HepG2 (cell line): Measurements from ENCODE around the gene RASGRP4. TPM values are rescaled to one million over a fixed set of nuclear protein-coding genes. Genes with fewer than 3 reads are reported as not detected.

ENCODE experiments used
- CREB3 ChIP-seq: sonication (generic); formaldehyde crosslinking; IDR thresholded peaks from 2 replicates; pipeline ENCODE4 v1.5.0; 2020; ENCODE audit warnings: missing genetic modification reagents
- ETS1 ChIP-seq: sonication (generic); formaldehyde crosslinking; IDR thresholded peaks from 2 replicates; pipeline ENCODE4 v1.4.0; 2020; ENCODE audit warnings: missing genetic modification reagents
- HOXD1 ChIP-seq: sonication (generic); formaldehyde crosslinking; IDR thresholded peaks from 2 replicates; pipeline ENCODE4 v1.5.0; 2020; ENCODE audit warnings: missing genetic modification reagents
- TFAP4 ChIP-seq: sonication (generic); IDR thresholded peaks from 2 replicates; pipeline ENCODE4 v1.6.1; 2016; ENCODE audit warnings: low read depth, borderline replicate concordance
- THAP9 ChIP-seq: sonication (generic); formaldehyde crosslinking; IDR thresholded peaks from 2 replicates; pipeline ENCODE4; 2020; ENCODE audit warnings: missing genetic modification reagents, mild to moderate bottlenecking, borderline replicate concordance
- ZFP62 ChIP-seq: sonication (generic); formaldehyde crosslinking; IDR thresholded peaks from 2 replicates; pipeline ENCODE4 v1.4.0; 2020; ENCODE audit warnings: missing genetic modification reagents
- ZNF230 ChIP-seq: sonication (generic); formaldehyde crosslinking; IDR thresholded peaks from 2 replicates; pipeline ENCODE4 v1.4.0; 2020; ENCODE audit warnings: mild to moderate bottlenecking, missing genetic modification reagents
- ZNF766 ChIP-seq: sonication (generic); formaldehyde crosslinking; IDR thresholded peaks from 2 replicates; pipeline ENCODE4 v1.5.0; 2020; ENCODE audit warnings: missing genetic modification reagents, borderline replicate concordance
- polyA plus RNA-seq, 8 experiments: library from polyadenylated mRNA; depleted of rRNA in 3 of 8; stranded (reverse) in 7 of 8; unstranded in 1 of 8; fragments of >200 nt; fragmentation: Illumina TruSeq in 4 of 8; extraction: Trizol in 4 of 8; gene quantifications; 2 replicates each; pipeline versions ENCODE4 v1.2.1 to v1.2.3, GENCODE V29; 2011 to 2016; ENCODE audit warnings: low read depth in 4 of 8, missing spikeins in 1 of 8, mixed read lengths in 1 of 8; ENCODE audit not compliant: insufficient read depth in 1 of 8
- total RNA-seq, 5 experiments: library from RNA; depleted of rRNA; stranded (reverse); fragments of >200 nt; fragmentation: Illumina TruSeq; extraction: Trizol; gene quantifications; 2 replicates each; pipeline ENCODE4 v1.2.3, GENCODE V29; 2016; ENCODE audit warnings: low read depth in 1 of 5
- TF ChIP-seq, protein P1 (sequence below): sonication (generic); formaldehyde crosslinking; IDR thresholded peaks from 2 replicates; pipeline ENCODE4 v1.5.1; 2020; ENCODE audit warnings: missing genetic modification reagents, mild to moderate bottlenecking, borderline replicate concordance
- TF ChIP-seq, protein P2 (sequence below): sonication (generic); formaldehyde crosslinking; IDR thresholded peaks from 2 replicates; pipeline ENCODE4 v1.4.0; 2020; ENCODE audit warnings: mild to moderate bottlenecking, missing genetic modification reagents
- TF ChIP-seq, protein P3 (sequence below): sonication (generic); formaldehyde crosslinking; conservative IDR thresholded peaks from 2 replicates; pipeline ENCODE4 v1.8.0; 2022; ENCODE audit warnings: mild to moderate bottlenecking, moderate library complexity, missing genetic modification reagents
- TF ChIP-seq, protein P4 (sequence below): IDR thresholded peaks from 2 replicates; pipeline ENCODE4 v1.6.1; 2012; ENCODE audit warnings: low read length, improper control_type of control experiment

Gene RASGRP4
- total and polyA plus RNA-seq, 2 of the 13 experiments (the other 11 are each of a cell fraction or from before 2014, with no cell fraction given), result not detected

- TF ChIP-seq, protein P1, sequence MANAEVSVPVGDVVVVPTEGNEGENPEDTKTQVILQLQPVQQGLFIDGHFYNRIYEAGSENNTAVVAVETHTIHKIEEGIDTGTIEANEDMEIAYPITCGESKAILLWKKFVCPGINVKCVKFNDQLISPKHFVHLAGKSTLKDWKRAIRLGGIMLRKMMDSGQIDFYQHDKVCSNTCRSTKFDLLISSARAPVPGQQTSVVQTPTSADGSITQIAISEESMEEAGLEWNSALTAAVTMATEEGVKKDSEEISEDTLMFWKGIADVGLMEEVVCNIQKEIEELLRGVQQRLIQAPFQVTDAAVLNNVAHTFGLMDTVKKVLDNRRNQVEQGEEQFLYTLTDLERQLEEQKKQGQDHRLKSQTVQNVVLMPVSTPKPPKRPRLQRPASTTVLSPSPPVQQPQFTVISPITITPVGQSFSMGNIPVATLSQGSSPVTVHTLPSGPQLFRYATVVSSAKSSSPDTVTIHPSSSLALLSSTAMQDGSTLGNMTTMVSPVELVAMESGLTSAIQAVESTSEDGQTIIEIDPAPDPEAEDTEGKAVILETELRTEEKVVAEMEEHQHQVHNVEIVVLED (CRISPR knock-in tag), result peak; percentile 96
- TF ChIP-seq ZFP62 (CRISPR knock-in tag) (no peak), THAP9 (CRISPR knock-in tag) (peak; percentile 100), CREB3 (CRISPR knock-in tag) (no peak), ZNF230 (peak; percentile 94), ETS1 (CRISPR knock-in tag) (no peak), TFAP4 (peak; percentile 85; the same call in 1 of the 2 replicates), HOXD1 (CRISPR knock-in tag) (no peak; the same call in 1 of the 2 replicates), ZNF766 (CRISPR knock-in tag) (no peak)
- TF ChIP-seq, protein P2, sequence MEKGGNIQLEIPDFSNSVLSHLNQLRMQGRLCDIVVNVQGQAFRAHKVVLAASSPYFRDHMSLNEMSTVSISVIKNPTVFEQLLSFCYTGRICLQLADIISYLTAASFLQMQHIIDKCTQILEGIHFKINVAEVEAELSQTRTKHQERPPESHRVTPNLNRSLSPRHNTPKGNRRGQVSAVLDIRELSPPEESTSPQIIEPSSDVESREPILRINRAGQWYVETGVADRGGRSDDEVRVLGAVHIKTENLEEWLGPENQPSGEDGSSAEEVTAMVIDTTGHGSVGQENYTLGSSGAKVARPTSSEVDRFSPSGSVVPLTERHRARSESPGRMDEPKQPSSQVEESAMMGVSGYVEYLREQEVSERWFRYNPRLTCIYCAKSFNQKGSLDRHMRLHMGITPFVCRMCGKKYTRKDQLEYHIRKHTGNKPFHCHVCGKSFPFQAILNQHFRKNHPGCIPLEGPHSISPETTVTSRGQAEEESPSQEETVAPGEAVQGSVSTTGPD (CRISPR knock-in tag), result no peak
- TF ChIP-seq, protein P3, sequence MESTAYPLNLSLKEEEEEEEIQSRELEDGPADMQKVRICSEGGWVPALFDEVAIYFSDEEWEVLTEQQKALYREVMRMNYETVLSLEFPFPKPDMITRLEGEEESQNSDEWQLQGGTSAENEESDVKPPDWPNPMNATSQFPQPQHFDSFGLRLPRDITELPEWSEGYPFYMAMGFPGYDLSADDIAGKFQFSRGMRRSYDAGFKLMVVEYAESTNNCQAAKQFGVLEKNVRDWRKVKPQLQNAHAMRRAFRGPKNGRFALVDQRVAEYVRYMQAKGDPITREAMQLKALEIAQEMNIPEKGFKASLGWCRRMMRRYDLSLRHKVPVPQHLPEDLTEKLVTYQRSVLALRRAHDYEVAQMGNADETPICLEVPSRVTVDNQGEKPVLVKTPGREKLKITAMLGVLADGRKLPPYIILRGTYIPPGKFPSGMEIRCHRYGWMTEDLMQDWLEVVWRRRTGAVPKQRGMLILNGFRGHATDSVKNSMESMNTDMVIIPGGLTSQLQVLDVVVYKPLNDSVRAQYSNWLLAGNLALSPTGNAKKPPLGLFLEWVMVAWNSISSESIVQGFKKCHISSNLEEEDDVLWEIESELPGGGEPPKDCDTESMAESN (CRISPR knock-in tag), result peak; percentile 98
- TF ChIP-seq, protein P4, sequence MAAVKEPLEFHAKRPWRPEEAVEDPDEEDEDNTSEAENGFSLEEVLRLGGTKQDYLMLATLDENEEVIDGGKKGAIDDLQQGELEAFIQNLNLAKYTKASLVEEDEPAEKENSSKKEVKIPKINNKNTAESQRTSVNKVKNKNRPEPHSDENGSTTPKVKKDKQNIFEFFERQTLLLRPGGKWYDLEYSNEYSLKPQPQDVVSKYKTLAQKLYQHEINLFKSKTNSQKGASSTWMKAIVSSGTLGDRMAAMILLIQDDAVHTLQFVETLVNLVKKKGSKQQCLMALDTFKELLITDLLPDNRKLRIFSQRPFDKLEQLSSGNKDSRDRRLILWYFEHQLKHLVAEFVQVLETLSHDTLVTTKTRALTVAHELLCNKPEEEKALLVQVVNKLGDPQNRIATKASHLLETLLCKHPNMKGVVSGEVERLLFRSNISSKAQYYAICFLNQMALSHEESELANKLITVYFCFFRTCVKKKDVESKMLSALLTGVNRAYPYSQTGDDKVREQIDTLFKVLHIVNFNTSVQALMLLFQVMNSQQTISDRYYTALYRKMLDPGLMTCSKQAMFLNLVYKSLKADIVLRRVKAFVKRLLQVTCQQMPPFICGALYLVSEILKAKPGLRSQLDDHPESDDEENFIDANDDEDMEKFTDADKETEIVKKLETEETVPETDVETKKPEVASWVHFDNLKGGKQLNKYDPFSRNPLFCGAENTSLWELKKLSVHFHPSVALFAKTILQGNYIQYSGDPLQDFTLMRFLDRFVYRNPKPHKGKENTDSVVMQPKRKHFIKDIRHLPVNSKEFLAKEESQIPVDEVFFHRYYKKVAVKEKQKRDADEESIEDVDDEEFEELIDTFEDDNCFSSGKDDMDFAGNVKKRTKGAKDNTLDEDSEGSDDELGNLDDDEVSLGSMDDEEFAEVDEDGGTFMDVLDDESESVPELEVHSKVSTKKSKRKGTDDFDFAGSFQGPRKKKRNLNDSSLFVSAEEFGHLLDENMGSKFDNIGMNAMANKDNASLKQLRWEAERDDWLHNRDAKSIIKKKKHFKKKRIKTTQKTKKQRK, result no peak
Observed at GRCh38 chr19:38374332-38375097, 51.5 kb downstream of the RASGRP4 start, which contains the start of gene PSMD8 (continued).
